CD4-positive, alpha-beta T cell (primary cell): ENCODE measurements around the gene IL1RN. TPM values are rescaled to one million over a fixed set of nuclear protein-coding genes. Genes with fewer than 3 reads are reported as not detected.

ENCODE experiments used
- ATAC-seq: fragments of 200-7000 bp; cut with Tn5 transposase; one replicate; pipeline ENCODE4 v1.10.0; 2022; ENCODE audit warnings: mild to moderate bottlenecking; ENCODE audit not compliant: poor library complexity
- CTCF ChIA-PET: fragments of 350-600 bp; sonication (Branson Sonifier 250); formaldehyde crosslinking; loops from one replicate; lab custom pipeline; 2021; ENCODE audit warnings: antibody characterized with exemption, inconsistent platforms; lab: Charles Lee
- POLR2A ChIA-PET: fragments of 350-600 bp; sonication (Branson Sonifier 250); formaldehyde crosslinking; loops from one replicate; lab custom pipeline; 2021; ENCODE audit warnings: antibody characterized with exemption, inconsistent platforms; lab: Charles Lee
- DNase-seq, 14 experiments: peaks; one replicate each; pipeline ENCODE4 v3.0.0-alpha.2; 2013 to 2020; ENCODE audit warnings: mixed read lengths in 2 of 14
- H3K27ac ChIP-seq, 2 donors: one replicate each; pipeline versions ENCODE4 v1.5.1 to v1.7.0; 2013; ENCODE audit warnings: low read length in 2 of 2, low read depth in 1 of 2, mild to moderate bottlenecking in 1 of 2
- H3K27me3 ChIP-seq, 2 experiments: 1 replicate in 1 of 2; 2 replicates in 1 of 2; pipeline versions ENCODE4 v1.6.1 to v1.7.0; 2013; ENCODE audit warnings: low read length in 2 of 2, control low read depth in 1 of 2, mild to moderate bottlenecking in 1 of 2, moderate library complexity in 1 of 2; ENCODE audit not compliant: insufficient read depth in 2 of 2, control insufficient read depth in 1 of 2
- H3K36me3 ChIP-seq: one replicate; pipeline ENCODE4 v1.6.1; 2013; ENCODE audit warnings: low read length, control low read depth; ENCODE audit not compliant: insufficient read depth
- H3K4me1 ChIP-seq: one replicate; pipeline ENCODE4 v1.6.1; 2013; ENCODE audit warnings: low read length, control low read depth; ENCODE audit not compliant: insufficient read depth
- H3K4me3 ChIP-seq: one replicate; pipeline ENCODE4 v1.5.1; 2013; ENCODE audit warnings: mild to moderate bottlenecking, low read length, moderate library complexity
- H3K9me3 ChIP-seq, 2 experiments: 1 replicate in 1 of 2; 2 replicates in 1 of 2; pipeline versions ENCODE4 v1.6.1 to v1.7.0; 2013; ENCODE audit warnings: low read length in 2 of 2, mild to moderate bottlenecking in 2 of 2, control low read depth in 1 of 2, moderate library complexity in 1 of 2; ENCODE audit not compliant: control insufficient read depth in 1 of 2, insufficient read depth in 1 of 2
- H3K27ac Mint-ChIP-seq: one replicate; pipeline ENCODE4 v1.8.0; 2020; ENCODE audit warnings: mixed read lengths
- H3K27me3 Mint-ChIP-seq: one replicate; pipeline ENCODE4 v1.8.0; 2021; ENCODE audit warnings: mixed read lengths
- H3K36me3 Mint-ChIP-seq: one replicate; pipeline ENCODE4 v1.8.0; 2021; ENCODE audit warnings: low read depth, mixed read lengths
- H3K4me1 Mint-ChIP-seq: one replicate; pipeline ENCODE4 v1.8.0; 2021; ENCODE audit warnings: low read depth, mixed read lengths
- H3K4me3 Mint-ChIP-seq: one replicate; pipeline ENCODE4 v1.8.0; 2020; ENCODE audit warnings: mild to moderate bottlenecking, mixed read lengths
- H3K9me3 Mint-ChIP-seq: one replicate; pipeline ENCODE4 v1.8.0; 2020; ENCODE audit warnings: mixed read lengths
- intact Hi-C, 2 experiments: fragments of 100-400 bp; cut with DNase I in 1 of 2; cut with micrococcal nuclease in 1 of 2; formaldehyde crosslinking; loops; one replicate each; pipeline versions ENCODE4 v1.15.1 to v1.9.0; 2023 to 2025; cut with DNase I, micrococcal nuclease
- total RNA-seq, 174 experiments: library from RNA in 2 of 174; stranded (reverse) in 2 of 174; gene quantifications; one replicate each; pipeline ENCODE4 v1.2.3 and lab custom pipeline; 2021 to 2026
- TF ChIP-seq, protein P1 (sequence below): fragments of 200-600 bp; IDR thresholded peaks from one replicate; pipeline ENCODE4 v1.8.0; 2022; ENCODE audit warnings: antibody characterized with exemption, mild to moderate bottlenecking

Gene IL1RN
- total RNA-seq, 2 experiments from 2014 or later, result 0.31 to 0.58 TPM

DNA sequence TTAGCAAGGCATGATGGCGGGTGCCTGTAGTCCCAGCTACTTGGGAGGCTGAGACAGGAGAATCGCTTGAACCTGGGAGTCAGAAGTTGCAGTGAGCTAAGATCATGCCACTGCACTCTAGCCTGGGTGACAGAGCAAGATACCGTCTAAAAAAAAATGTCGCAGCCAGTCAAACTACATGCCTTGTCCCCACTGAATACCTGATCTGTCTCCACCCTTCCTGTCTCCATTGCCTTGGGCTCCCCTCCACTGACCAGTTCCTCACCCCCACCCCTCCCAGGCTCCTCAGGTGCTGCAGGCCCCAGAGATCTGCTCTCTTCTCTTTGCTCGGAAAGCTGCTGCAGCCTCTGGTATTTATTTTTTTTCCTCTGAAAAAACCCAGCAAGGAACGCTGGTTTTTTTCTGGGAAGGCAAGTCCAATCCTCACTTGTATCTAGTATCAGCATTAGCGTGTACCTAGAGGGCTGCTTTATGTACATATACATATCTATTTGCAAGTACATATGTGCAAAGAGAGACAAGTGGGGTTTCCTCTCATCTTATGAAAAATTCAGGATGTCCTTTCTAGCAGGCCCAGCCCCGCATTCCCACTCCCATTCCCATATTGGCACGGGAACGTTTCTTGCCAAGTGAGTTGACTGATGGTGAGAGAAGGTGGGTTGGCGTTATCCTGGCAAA lies 50.8 kb downstream of the IL1RN start:
- POLR2A ChIA-PET, result no interaction called here
- H3K27me3 ChIP-seq, result no peaks in the 10 kb centered on the region
- peaks cover 80% of the 10 kb centered on the region for H3K36me3 Mint-ChIP-seq

DNA sequence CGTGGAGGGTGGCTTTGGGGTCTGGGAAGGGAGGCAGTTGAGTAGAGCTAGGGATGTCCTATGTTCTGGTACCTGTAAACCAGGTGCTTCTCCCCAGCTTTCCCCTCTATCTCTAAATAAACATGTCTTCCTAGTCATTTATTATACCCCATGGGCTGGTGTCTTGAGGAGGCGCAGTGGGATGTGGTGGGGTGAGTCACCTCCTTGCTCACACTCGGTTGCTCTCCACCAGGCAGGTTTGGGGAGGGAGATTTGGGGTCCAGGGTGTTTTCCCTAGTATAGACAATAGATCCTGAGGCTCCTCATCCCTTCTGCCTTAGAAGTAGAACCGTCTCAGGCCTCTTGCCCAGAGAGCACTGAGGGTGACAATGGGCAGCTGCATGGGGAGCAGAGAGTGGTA lies 51.5 kb downstream of the IL1RN start:
- peaks cover 5% of the 10 kb centered on the region for H3K27me3 Mint-ChIP-seq
- peak overlapping the region; percentile 93 for H3K27ac Mint-ChIP-seq
- H3K27ac ChIP-seq, result peak overlapping the region in 1 of 2 donors; percentile 18
- no peaks in the 10 kb centered on the region for H3K27me3 ChIP-seq
- ChIA-PET POLR2A (no interaction called here), CTCF (interaction anchor here (3.5 kb wide), 1 partner anchor 41 kb away, joined by 39 read pairs; no protein-coding TSS in a partner anchor)
- H3K4me1 ChIP-seq, result peaks cover 99% of the 10 kb centered on the region
- H3K4me1 Mint-ChIP-seq, result peaks cover 81% of the 10 kb centered on the region
- peak in 8 of 14 experiments; percentile 29 to 69 (median 40) for DNase-seq
- no peaks in the 10 kb centered on the region for H3K9me3 Mint-ChIP-seq
- H3K4me3 ChIP-seq, result no peak overlapping the region
- peak overlapping the region; percentile 66 for H3K4me3 Mint-ChIP-seq
- peaks cover 61% of the 10 kb centered on the region for H3K36me3 ChIP-seq
- H3K36me3 Mint-ChIP-seq, result peaks cover 82% of the 10 kb centered on the region
- intact Hi-C loops, result loop anchor here in 1 of 2 experiments (2.0 kb wide), 1 partner anchor 16 kb away; no protein-coding TSS in a partner anchor
- ATAC-seq, result no peak
- TF ChIP-seq, protein P1, sequence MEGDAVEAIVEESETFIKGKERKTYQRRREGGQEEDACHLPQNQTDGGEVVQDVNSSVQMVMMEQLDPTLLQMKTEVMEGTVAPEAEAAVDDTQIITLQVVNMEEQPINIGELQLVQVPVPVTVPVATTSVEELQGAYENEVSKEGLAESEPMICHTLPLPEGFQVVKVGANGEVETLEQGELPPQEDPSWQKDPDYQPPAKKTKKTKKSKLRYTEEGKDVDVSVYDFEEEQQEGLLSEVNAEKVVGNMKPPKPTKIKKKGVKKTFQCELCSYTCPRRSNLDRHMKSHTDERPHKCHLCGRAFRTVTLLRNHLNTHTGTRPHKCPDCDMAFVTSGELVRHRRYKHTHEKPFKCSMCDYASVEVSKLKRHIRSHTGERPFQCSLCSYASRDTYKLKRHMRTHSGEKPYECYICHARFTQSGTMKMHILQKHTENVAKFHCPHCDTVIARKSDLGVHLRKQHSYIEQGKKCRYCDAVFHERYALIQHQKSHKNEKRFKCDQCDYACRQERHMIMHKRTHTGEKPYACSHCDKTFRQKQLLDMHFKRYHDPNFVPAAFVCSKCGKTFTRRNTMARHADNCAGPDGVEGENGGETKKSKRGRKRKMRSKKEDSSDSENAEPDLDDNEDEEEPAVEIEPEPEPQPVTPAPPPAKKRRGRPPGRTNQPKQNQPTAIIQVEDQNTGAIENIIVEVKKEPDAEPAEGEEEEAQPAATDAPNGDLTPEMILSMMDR, result no peak
- H3K9me3 ChIP-seq, result no peaks in the 10 kb centered on the region

More for the DNA sequence above, 50.8 kb downstream of the IL1RN start:
- H3K4me1 Mint-ChIP-seq, result peaks cover 81% of the 10 kb centered on the region
- no peak for ATAC-seq
- intact Hi-C loops, result loop anchor here in 1 of 2 experiments (2.0 kb wide), 1 partner anchor 17 kb away; no protein-coding TSS in a partner anchor
- H3K27ac ChIP-seq, result peak overlapping the region; percentile 18 to 47
- no peaks in the 10 kb centered on the region for H3K9me3 Mint-ChIP-seq
- CTCF ChIA-PET, result no interaction called here
- H3K4me1 ChIP-seq, result peaks cover 99% of the 10 kb centered on the region
- peaks cover 54% of the 10 kb centered on the region for H3K36me3 ChIP-seq
- peaks cover 5% of the 10 kb centered on the region for H3K27me3 Mint-ChIP-seq
- peak overlapping the region; percentile 93 for H3K27ac Mint-ChIP-seq
- TF ChIP-seq, protein P1, result no peak
- no peaks in the 10 kb centered on the region for H3K9me3 ChIP-seq
- peak overlapping the region; percentile 66 for H3K4me3 Mint-ChIP-seq
- no peak overlapping the region for H3K4me3 ChIP-seq
- no peak for DNase-seq

DNA sequence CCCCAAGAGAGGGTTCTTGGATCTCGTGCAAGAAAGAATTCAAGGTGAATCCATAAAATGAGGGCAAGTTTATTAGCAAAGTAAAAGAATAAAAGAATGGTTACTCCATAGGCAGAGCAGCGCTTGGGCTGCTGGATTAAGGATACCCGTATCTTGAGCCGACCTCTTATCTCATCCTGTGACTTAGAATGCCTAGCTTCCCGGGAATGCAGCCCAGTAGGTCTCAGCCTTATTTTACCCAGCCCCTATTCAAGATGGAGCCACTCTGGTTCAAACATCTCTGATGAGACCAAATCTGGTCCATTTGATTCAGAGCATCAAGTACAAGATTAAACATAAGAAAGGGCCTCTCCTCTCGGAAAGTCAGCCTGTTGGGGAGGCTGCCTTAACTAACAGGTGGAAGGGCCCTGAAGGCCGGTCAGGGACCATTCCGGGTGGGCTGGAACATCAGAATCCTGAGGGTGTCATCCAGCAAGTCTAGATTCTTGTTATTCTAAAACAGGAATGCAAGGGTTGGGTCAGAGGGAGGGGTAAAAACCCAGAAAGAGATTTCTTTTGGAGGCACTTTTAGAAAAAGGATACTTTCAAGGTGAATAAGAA lies 52.1 kb downstream of the IL1RN start:
- POLR2A ChIA-PET, result interaction anchor here (1.1 to 4.6 kb wide), 3 partner anchors 23 to 41 kb away, joined by 6 to 20 read pairs (median 9); no protein-coding TSS in a partner anchor
- H3K9me3 Mint-ChIP-seq, result no peaks in the 10 kb centered on the region

More for the DNA sequence above, 52.1 kb downstream of the IL1RN start:
- Histone ChIP-seq H3K4me3 (no peak overlapping the region), H3K36me3 (peaks cover 67% of the 10 kb centered on the region), H3K27ac (peak overlapping the region; percentile 17 to 57), H3K27me3 (no peaks in the 10 kb centered on the region), H3K4me1 (peaks cover 100% of the 10 kb centered on the region), H3K9me3 (no peaks in the 10 kb centered on the region)
- Mint-ChIP-seq H3K27ac (peak overlapping the region; percentile 93), H3K4me1 (peaks cover 84% of the 10 kb centered on the region), H3K4me3 (peak overlapping the region; percentile 66), H3K27me3 (peaks cover 5% of the 10 kb centered on the region), H3K36me3 (peaks cover 80% of the 10 kb centered on the region)
- CTCF ChIA-PET, result interaction anchor here (0.8 to 3.5 kb wide), 5 partner anchors 20 to 41 kb away, joined by 3 to 39 read pairs (median 7); no protein-coding TSS in a partner anchor
- DNase-seq, result no peak
- ATAC-seq, result no peak
- intact Hi-C loops, result loop anchor here (1.0 to 2.0 kb wide), 3 partner anchors 15 to 41 kb away; no protein-coding TSS in a partner anchor
- TF ChIP-seq, protein P1, result no peak
